GM21717 (cell line): ENCODE data around the gene CXCL1.

Experiments
- ATAC-seq: cut with Tn5 transposase; IDR thresholded peaks from one replicate; pipeline ENCODE4 v1.9.1; 2021; ENCODE audit warnings: mild to moderate bottlenecking, moderate library complexity; ENCODE audit not compliant: unreplicated experiment

Gene CXCL1

GRCh38 chr4:73916172-73916925, 47.2 kb downstream of the CXCL1 start:
- no peak for ATAC-seq

- ATAC-seq, result no peak
Measured at GRCh38 chr4:73917081-73917501, 47.9 kb downstream of the CXCL1 start.

DNA sequence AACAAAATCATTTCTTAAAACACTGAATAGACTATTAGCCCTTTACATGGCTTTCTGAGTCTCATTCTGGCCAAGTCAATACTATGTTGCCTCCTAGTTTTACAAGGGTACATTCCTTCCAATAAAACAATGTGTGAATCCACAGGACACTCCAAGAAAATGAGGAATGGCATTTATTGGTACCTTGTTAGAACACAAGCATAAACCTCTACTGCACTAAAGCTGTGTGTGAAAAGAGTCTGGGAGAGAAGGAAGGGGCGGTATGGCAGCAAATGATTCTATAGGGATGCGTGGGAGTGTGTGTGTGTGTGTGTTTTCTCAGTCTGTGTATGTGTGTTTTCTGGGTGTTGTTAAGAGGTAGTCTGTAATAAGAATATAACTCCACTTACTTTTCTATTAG, 48.9 kb downstream of the CXCL1 start:
- no peak for ATAC-seq

DNA sequence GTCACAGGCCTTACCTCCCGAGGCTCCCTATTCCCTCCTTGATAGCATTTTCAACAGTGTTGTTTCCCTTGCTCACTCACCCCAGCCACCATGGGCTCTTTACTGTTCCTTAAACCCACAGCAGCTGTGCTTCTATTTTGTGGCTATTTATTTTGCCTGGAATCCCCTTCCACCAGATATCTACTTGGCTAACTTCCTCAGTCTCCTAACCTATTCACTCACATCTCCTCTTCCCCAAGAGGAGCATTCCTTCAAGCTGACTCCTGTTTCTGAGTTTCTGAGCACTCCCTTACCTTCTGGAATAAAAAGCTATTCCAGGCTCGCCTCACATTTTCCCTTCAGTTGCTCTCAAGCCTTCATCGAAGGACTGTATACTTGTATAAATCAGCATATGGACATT, 50.5 kb downstream of the CXCL1 start:
- no peak for ATAC-seq
